Measurements from ENCODE around the gene SNURF.
"Not testable (repeated sequence)": the region's sequence is repeated elsewhere in the genome, so short reads cannot be mapped to it uniquely, and the experiment has no call there.

Gene SNURF, protein sequence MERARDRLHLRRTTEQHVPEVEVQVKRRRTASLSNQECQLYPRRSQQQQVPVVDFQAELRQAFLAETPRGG

DNA sequence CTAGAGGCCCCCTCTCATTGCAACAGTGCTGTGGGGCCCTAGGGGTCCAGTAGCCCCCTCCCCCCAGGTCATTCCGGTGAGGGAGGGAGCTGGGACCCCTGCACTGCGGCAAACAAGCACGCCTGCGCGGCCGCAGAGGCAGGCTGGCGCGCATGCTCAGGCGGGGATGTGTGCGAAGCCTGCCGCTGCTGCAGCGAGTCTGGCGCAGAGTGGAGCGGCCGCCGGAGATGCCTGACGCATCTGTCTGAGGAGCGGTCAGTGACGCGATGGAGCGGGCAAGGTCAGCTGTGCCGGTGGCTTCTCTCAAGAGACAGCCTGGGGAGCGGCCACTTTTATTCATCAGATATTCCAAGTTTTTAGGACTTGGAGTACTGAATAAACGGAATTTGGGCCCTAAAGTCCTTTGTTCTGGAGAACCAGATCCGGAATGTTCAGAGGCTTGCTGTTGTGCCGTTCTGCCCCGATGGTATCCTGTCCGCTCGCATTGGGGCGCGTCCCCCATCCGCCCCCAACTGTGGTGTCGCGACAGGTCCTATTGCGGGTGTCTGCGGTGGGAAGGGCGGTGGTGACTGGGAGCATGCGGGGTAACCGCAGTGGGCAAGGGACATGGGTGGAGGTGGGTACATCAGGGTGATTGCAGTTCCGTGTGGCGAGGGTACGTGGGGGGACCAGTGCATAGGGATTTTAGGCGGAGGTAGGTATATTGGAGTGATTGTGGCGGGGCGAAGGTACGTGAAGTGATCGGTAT lies at the start of gene SNURF, which contains the start of gene SNRPN:
TSS of gene SNURF (plus strand) at position 205 of the 748 bp plus-strand sequence. CDS start at position 267, 62 bp downstream.
TSS of gene SNRPN (plus strand) at position 205 of the 748 bp plus-strand sequence. CDS start 19,467 bp downstream, outside the sequence.
- peak; percentile 70 for DNase-seq

DNA sequence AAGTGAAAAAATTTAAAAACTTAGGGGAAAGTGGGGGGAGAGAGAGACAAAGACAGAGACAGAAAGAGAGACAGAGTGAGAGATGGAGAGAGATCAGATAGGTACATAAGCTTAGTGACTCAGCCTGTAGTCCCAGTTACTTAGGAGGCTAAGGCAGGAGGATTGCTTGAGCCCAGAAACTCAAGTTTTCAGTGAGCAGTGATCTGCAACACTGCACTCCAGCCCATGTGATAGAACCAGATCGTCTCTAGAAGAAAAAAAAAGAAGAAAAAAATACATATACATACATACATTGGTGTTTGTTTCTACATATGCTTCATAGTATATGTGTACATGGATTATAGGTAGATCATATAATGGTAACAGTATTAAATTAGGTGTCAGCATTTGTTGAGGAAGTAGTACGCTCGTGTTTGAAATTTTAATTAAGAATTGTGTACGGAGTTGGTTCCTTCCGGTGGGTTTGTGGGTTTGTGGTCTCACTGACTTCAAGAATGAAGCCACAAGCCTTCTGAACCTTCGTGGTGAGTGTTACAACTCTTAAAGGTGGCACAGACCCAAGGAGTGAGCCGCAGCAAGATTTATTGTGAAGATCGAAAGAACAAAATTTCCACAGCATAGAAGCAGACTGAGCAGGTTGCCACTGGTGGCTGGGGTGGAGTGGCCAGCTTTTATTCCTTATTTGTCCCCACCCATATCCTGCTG lies 38.3 kb upstream of the SNURF start:
- DNase-seq, result no peak

DNA sequence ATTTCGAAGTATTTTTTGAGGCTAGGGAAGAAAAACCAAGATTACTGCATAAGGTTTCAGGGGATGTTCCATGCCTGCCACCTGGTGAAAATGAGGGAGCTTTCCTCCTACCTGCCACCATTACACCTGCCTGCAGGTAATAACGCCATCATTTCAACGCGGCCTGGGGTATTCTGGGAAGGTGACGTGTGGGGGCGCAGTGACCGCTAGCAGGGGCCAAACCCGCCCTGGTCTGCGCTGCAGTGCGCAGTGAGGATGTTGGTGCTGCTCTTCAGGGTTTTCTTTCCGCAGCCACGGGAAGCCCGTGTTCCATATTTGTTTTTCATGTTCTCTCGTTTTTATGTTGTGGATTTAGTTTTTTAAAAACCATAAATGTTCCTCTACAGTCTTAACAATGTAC lies 37.4 kb upstream of the SNURF start:
- DNase-seq, result no peak

DNA sequence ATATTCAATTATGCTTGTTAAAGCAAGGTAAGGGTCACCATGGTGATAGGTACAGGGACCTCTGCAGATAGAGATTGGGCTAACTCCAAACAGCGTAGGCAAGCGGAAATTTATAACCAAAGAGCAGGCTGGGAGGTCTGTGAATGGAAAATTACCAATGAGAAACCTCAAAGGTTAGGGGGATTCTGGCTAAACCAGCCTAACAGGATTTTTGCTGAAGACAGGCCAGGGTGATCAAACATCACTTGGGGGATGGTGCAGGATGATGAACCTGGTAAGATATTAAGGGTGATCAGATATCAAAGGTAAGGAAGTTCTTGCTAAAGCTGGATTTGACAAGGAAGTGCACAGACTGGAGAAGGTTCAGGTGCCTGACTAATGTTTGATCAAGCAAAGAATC lies 35.3 kb upstream of the SNURF start:
- DNase-seq, result no peak

GRCh38 chr15:24922781-24923180 lies 32.0 kb upstream of the SNURF start:
- DNase-seq, result not testable (repeated sequence)

- DNase-seq, result no peak
Observed at GRCh38 chr15:24924153-24924552, 30.6 kb upstream of the SNURF start.

DNA sequence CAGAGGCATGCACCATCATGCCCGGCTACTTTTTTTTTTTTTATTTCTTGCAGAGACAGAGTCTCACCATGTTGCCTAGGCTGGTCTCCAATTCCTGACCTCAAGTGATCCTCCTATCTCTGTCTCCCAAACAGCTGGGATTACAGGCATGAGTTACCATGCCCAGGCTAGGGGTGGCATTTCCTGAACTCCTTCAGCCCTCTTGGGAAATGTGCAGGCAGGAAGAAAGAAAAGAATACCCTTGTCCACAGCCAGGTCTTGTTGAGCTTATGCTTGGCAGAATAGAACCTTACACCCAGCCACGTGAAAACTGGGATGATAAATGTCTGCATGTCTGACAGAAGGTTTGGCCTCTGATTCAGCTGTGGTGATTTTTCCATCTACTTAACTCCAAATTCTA lies 30.2 kb upstream of the SNURF start:
- no peak for DNase-seq

DNA sequence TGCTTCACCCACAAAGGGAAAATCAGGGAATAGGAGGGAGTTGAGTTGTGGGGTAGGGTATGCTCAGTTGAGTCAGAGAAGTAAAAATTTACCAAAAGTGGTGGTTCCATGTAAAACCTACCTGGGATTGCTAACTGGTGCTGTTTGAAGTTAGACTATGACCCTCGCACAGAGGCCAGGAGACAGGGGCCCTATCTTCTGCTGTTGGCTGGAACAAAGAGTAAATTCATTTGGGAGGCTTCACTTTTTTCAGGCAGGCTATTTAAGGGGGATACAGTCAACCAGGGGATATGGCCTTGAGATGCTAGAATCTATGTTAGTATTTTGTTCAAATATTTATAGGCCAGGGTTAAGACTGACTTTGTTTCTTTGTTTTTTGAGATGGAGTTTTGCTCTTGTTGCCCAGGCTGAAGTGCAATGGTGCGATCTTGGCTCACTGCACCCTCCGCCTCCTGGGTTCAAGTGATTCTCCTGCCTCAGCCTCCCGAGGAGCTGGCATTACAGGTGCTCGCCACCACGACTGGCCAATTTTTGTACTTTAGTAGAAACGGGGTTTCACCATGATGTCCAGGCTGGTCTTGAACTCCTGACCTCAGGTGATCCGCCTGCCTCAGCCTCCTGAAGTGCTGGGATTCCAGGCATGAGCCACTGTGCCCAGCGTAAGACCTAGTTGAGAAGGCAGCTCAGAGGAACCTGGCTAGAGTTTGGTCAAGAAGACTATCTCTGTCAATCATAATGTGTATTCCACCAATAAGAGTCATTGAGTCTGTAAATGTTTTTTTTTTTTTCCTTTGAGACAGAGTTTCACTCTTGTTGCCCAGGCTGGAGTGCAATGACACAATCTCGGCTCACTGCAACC lies 22.7 kb upstream of the SNURF start:
- not testable (repeated sequence) for DNase-seq

- DNase-seq, result no peak
Observed at GRCh38 chr15:24933716-24934115, 21.1 kb upstream of the SNURF start.

DNA sequence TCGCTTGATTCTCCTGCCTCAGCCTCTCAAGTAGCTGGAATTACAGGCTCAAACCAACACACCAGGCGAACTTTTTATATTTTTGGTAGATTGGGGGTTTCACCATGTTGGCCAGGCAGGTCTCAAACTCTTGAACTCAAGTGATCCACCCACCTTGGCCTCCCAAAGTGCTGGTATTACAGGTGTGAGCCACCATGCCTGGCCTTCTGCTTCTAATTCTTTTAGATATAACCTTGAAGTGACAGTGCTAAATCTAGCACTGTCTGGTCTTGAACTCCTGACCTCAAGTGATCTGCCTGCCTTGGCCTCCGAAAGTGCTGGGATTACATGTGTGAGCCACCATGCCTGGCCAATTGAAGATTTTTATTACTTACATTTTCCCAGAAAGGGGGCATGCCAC lies 16.6 kb upstream of the SNURF start:
- not testable (repeated sequence) for DNase-seq

- DNase-seq, result no peak
Observed at GRCh38 chr15:24940236-24940635, 14.6 kb upstream of the SNURF start.

DNA sequence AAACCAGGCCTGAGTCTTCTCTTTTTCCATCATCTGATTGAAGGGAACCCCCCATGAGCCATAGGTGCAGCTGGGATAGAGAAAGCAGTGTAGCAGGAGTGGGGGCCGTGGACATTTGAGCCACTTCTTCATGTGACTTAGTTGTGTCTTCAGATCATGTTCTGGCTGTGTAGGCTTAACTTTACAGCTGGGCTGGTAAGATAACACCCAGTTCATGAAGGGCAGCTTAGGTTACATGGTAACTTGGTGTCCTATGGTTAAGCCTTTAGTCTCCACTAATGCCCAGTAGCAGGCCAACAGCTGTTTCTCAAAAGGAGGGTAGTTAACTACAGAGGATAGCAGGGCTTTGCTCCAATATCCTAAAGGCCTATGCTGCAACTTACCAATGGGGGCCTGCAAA lies 11.4 kb upstream of the SNURF start:
- no peak for DNase-seq

DNA sequence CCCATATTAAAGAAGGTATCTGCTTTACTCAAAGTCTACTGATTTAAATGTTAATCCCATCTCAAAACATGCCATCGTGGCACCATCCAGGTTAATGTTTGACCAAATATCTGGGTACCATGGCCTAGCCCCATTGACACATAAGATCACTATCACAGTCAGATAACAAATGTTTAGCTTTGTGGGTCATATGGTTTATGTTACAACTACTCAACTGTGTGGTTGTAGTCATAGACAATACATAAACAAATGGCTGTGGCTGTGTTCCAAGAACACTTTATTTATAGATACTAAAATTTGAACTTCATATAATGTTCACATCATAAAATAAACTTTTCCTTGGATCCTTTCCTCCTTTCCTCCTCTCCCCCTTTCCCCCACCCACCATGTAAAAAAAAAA lies 9.8 kb upstream of the SNURF start:
- no peak for DNase-seq

DNA sequence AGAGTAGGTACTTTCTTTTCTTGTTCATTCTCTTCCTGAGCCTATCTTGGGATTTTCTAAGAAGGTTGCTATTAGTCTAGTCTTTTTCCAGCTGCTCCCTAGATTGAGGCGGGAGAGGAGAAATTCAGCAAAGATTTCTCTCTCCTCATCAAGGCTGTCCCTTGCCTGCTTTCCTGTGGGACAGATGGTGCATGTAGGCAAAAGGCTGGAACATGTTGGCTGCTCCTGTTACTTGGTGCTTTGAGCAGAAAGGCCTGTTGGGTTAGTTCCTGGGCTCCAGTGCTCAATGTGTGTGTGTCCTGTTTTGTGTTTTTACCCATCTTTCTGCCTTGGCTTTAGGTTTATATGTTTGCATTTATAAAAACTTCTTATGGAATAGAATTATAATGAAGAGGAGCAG lies 9.1 kb upstream of the SNURF start:
- DNase-seq, result no peak

DNA sequence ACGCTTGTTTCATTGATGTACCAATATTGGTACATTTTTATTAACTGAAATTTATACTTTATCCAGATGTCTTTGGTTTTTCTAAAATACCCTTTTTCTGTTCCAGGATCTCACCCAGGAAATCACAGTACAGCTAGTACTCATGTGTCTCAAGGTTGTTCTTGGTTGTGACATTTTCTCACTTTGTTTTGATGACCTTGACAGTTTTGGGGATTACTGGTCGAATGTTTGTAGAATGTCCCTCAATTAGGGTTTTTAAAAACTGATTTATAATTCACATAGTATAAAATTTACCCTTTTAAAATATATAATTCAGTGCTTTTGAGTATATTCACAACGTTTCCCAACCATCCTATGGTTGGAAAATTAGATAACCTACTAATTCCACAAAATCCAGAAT lies 6.3 kb upstream of the SNURF start:
- no peak for DNase-seq

GRCh38 chr15:24955531-24955921 lies 739 bp downstream of the SNURF start:
- DNase-seq, result peak; percentile 14

- peak; percentile 77 for DNase-seq
Observed at GRCh38 chr15:24956111-24956838, 1.5 kb downstream of the SNURF start.

DNA sequence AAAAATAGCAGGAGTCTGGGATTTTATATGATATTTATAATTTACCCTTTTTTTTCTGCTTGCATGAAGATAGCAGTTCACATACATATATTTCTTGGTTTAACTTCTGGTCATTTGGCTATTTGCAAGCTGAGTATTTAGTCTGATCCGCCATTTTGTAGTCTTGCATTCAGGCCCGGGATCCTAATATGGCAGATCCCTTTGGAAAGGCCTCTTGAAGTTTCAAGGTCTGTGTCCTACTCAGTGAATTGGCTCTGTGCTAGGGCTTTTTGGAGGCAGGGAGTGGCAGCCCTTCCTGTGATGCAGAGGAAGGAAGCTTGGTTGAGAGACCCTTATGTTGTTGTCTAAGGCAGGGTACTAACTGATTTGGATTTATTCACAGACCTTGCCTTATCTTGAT lies 2.9 kb downstream of the SNURF start:
- no peak for DNase-seq

DNA sequence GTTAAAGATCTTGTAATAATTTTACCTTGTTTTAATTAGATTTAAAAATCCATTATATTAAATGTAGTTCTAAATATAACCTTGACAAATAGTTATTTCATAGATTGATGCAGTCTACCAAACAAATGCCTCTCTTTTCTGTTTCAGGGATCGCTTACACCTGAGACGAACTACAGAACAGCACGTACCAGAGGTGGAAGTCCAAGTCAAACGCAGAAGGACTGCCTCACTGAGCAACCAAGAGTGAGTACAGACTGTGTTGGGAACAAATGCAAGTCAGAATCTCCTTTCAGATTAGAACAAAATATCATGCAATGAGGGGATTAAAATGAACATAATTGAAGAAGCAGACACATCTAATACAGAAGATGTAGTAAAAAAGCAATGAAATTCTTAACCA lies 7.2 kb downstream of the SNURF start:
- no peak for DNase-seq

GRCh38 chr15:24962880-24963279 lies 8.1 kb downstream of the SNURF start:
- no peak for DNase-seq

DNA sequence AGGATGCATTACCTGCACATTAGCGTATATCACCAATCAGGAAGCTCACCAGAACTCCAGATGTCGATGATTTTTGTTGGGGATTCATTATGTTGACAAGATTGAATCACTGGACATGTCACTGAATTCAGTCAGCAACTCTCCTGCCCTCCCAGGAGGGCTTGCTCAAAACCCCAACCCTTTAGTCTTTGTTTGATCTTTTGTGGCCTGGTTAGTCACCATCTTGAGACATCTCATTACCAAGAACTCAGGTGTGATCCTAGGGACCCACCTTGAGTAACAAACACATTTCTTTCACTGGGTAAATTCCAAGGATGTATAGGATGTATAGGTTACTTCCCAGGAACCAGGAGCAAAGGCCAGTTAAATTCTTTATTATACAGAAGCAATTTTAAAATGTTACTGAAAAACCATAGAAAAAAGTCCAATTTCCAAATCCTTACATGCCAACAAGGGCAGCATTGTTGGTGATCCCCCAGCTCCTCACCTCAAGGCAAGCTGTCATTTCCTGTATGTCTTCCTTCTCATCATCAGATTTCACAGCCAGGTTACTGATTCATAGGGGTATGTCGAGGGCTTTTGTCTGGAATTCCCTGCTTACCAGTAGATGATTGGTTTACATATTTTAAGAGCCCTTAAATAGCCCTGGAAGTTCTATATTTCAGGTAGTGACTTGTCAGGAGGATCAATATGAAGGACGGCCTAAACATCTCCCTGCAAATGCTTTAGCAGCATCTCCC lies 11.7 kb downstream of the SNURF start:
- no peak for DNase-seq

DNA sequence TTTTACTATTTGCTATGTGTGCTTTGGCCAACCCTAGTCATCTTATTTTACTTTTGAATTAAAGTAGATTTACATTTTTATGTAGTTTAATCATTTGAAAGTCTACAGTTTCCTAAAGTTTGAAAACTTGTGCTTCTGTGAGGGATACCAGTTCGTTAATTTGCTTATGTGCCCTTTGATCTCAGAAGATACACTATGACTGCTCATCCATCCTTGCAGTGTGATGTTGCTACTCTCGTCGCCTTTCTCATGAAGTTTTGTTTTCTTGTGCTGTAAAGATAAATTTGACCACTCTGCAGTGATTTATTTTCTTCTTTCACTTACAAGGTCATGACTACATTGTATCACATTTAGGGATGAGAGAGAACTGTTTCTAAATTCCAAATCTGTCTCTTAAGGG lies 16.3 kb downstream of the SNURF start:
- no peak for DNase-seq

All from activated naive CD4-positive, alpha-beta T cell treated with anti-CD3 and anti-CD28 coated beads, Interleukin-2, amount 50 U/mL, for 16 hours (primary cell).